Measurements from ENCODE around the gene CAMTA1.
"Not testable (repeated sequence)": the region's sequence is repeated elsewhere in the genome, so short reads cannot be mapped to it uniquely, and the experiment has no call there.

Gene CAMTA1

GRCh38 chr1:7589080-7589735 lies 804.0 kb downstream of the CAMTA1 start:
- DNase-seq: no peak

GRCh38 chr1:7589774-7590425 lies 804.6 kb downstream of the CAMTA1 start:
- DNase-seq: no peak

GRCh38 chr1:7590426-7590790 lies 805.2 kb downstream of the CAMTA1 start:
- no peak for DNase-seq

GRCh38 chr1:7591565-7591964 lies 806.3 kb downstream of the CAMTA1 start:
- DNase-seq: no peak

- DNase-seq: no peak
These were observed 807.0 kb downstream of the CAMTA1 start for GRCh38 chr1:7592120-7592798.

GRCh38 chr1:7594002-7594713 lies 808.9 kb downstream of the CAMTA1 start:
- no peak for DNase-seq

GRCh38 chr1:7594714-7595295 lies 809.6 kb downstream of the CAMTA1 start:
- DNase-seq: no peak

- DNase-seq: no peak
These were observed 810.1 kb downstream of the CAMTA1 start for GRCh38 chr1:7595336-7595735.

GRCh38 chr1:7596126-7596965 lies 811.1 kb downstream of the CAMTA1 start:
- DNase-seq: no peak

- not testable (repeated sequence) for DNase-seq
These were observed 812.8 kb downstream of the CAMTA1 start for GRCh38 chr1:7598058-7598457.

GRCh38 chr1:7604906-7605305 lies 819.7 kb downstream of the CAMTA1 start:
- DNase-seq: not testable (repeated sequence)

GRCh38 chr1:7606096-7606495 lies 820.8 kb downstream of the CAMTA1 start:
- DNase-seq: no peak

- no peak for DNase-seq
These were observed 821.8 kb downstream of the CAMTA1 start for GRCh38 chr1:7607097-7607496.

- no peak for DNase-seq
These were observed 823.5 kb downstream of the CAMTA1 start for GRCh38 chr1:7608628-7609305.

- no peak for DNase-seq
These were observed 824.2 kb downstream of the CAMTA1 start for GRCh38 chr1:7609311-7609994.

GRCh38 chr1:7610106-7610731 lies 825.0 kb downstream of the CAMTA1 start:
- no peak for DNase-seq

- no peak for DNase-seq
These were observed 825.7 kb downstream of the CAMTA1 start for GRCh38 chr1:7610936-7611335.

- DNase-seq: no peak
These were observed 826.3 kb downstream of the CAMTA1 start for GRCh38 chr1:7611421-7612010.

GRCh38 chr1:7613106-7613850 lies 828.0 kb downstream of the CAMTA1 start:
- no peak for DNase-seq
